Peyer's patch (tissue), 4 donors: ENCODE data around the gene MUC5B.

Source experiments
- POLR2A ChIP-seq, 2 donors: fragments of 450-650 bp; IDR thresholded peaks; one replicate each; pipeline ENCODE4 v1.5.1; 2017; ENCODE audit warnings: antibody characterized with exemption in 2 of 2, mild to moderate bottlenecking in 2 of 2, moderate library complexity in 2 of 2
- TF ChIP-seq, protein P1 (sequence below), 6 experiments: fragments of 450-650 bp in 4 of 6; fragments of 200-600 bp in 2 of 6; sonication (generic) in 1 of 6; IDR thresholded peaks; one replicate each; pipeline ENCODE4 v1.5.1; 2017 to 2019; ENCODE audit warnings: antibody characterized with exemption in 6 of 6, mild to moderate bottlenecking in 3 of 6, moderate library complexity in 1 of 6

DNA sequence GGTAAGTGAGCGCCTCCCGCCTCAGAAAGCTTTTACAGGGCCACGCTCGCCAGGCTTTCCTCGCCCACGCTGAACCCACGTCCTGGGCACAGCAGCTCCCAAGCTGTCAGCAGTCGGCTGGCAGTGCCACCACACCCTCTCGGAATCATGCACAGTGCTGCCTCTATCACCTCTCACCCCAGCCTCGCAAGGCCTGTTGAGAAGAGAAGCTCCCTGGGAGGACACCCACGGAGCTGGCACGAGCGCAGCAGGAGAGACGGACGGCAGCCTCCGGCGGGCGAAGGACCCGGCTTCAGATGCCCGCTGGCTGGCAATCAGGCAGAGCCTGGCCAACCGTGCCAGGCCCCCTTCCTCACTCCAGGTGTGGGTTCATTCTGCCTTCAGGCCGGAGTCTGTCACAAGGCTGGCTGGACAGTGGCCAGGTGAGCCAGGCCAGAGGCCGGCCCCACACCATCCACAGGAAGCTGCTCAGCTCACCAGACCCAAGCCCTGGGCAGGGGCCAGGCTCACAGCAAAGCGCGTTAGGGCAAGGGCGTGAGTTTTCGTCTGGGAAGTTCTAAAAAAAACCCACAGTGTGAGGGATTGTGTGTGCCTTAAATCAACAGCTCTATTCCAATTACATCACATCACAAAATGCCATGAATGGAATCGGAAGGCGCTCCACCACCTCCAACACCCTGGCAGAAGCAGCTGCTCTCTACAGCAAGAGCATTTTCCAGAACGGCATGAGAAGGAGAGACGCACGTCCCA, 53.4 kb downstream of the MUC5B start:
- TF ChIP-seq, protein P1, sequence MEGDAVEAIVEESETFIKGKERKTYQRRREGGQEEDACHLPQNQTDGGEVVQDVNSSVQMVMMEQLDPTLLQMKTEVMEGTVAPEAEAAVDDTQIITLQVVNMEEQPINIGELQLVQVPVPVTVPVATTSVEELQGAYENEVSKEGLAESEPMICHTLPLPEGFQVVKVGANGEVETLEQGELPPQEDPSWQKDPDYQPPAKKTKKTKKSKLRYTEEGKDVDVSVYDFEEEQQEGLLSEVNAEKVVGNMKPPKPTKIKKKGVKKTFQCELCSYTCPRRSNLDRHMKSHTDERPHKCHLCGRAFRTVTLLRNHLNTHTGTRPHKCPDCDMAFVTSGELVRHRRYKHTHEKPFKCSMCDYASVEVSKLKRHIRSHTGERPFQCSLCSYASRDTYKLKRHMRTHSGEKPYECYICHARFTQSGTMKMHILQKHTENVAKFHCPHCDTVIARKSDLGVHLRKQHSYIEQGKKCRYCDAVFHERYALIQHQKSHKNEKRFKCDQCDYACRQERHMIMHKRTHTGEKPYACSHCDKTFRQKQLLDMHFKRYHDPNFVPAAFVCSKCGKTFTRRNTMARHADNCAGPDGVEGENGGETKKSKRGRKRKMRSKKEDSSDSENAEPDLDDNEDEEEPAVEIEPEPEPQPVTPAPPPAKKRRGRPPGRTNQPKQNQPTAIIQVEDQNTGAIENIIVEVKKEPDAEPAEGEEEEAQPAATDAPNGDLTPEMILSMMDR (IDR thresholded peaks at IDR 0.05): no peak
- no peak for TF ChIP-seq POLR2A (IDR thresholded peaks at IDR 0.05)
